Measurements from ENCODE around the gene NEK10. TPM values are rescaled to one million over a fixed set of nuclear protein-coding genes. Genes with fewer than 3 reads are reported as not detected.

The NEK10 gene
- total RNA-seq, 1 experiment from 2014 or later = 1.2 TPM

DNA sequence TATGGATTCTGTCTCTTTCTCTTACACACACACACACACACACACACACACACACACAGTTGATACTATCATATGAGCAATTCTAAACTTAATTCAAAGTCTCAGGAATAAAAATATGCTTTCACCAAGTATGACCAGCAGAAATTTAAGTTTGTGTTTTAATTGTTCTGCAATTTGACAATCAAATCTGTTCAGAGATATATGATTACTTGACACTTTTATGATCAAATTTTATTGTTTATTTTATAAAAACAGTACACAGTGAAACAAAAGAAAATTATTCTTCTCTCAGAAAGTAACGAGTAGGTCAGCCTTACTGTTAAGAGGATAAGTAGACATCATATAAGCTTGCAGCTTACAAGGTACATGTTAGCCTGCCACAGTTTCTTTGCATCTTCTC, 114.3 kb downstream of the NEK10 start:
- POLR2A ChIA-PET = no interaction called here
- Histone ChIP-seq H3K4me2 (ENCODE audit: low read length) (no peak overlapping the region), H3K36me3 (ENCODE audit: control insufficient read depth in 1 of 2, insufficient read depth in 2 of 2, low read length in 2 of 2) (no peaks in the 10 kb centered on the region), H2AFZ (ENCODE audit: low read depth, low read length, poor library complexity, severe bottlenecking) (no peak overlapping the region), H3K9ac (ENCODE audit: low read length) (no peak overlapping the region), H3K27ac (ENCODE audit: low read depth, low read length) (no peak overlapping the region), H3K4me3 (replicated peaks in 1 of 2; ENCODE audit: low read depth in 1 of 2, low read length in 2 of 2) (no peak overlapping the region), H3K9me3 (ENCODE audit: control insufficient read depth in 1 of 2, insufficient read depth in 1 of 2, low read depth in 1 of 2, low read length in 2 of 2) (no peaks in the 10 kb centered on the region), H4K20me1 (ENCODE audit: insufficient read depth) (no peaks in the 10 kb centered on the region), H3K9me2 (ENCODE audit: insufficient read depth) (no peaks in the 10 kb centered on the region; the same call in 1 of the 2 replicates), H3K4me1 (ENCODE audit: control insufficient read depth in 1 of 2, insufficient read depth in 2 of 2, low read length in 2 of 2) (no peaks in the 10 kb centered on the region), H3K27me3 (ENCODE audit: insufficient read depth, low read length) (no peaks in the 10 kb centered on the region), H3K79me2 (ENCODE audit: insufficient read depth, low read length) (no peaks in the 10 kb centered on the region)
- intact Hi-C loops (cut with micrococcal nuclease) = loop anchor here (1.0 kb wide), 1 partner anchor 121 kb away; no protein-coding TSS in a partner anchor
- RAD21 ChIA-PET (ENCODE audit: low non-redundant PET in 1 of 2, low total read pairs in 2 of 2, uncharacterized antibody in 2 of 2, unreplicated experiment in 2 of 2) = no interaction called here
- no peak for DNase-seq (ENCODE audit: low read depth, low spot score)
- no peak for TF ChIP-seq EZH2phosphoT487 (IDR thresholded peaks at IDR 0.05; ENCODE audit: borderline replicate concordance)
- TF ChIP-seq FOSL1 (IDR thresholded peaks at IDR 0.05; ENCODE audit: low read depth) = no peak
- no peak for TF ChIP-seq SRF (IDR thresholded peaks at IDR 0.05; ENCODE audit: low read depth)
- TF ChIP-seq, protein P1, sequence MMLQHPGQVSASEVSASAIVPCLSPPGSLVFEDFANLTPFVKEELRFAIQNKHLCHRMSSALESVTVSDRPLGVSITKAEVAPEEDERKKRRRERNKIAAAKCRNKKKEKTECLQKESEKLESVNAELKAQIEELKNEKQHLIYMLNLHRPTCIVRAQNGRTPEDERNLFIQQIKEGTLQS (IDR thresholded peaks at IDR 0.05) = no peak
- no peak for TF ChIP-seq ZNF274 (IDR thresholded peaks at IDR 0.05; ENCODE audit: low read depth, low read length)
- TF ChIP-seq CEBPB (IDR thresholded peaks at IDR 0.05; ENCODE audit: low read depth) = no peak
- TF ChIP-seq RAD21 (IDR thresholded peaks at IDR 0.05; ENCODE audit: low read depth) = no peak
- no peak for TF ChIP-seq ZFX (IDR thresholded peaks at IDR 0.05)
- TF ChIP-seq ELF1 (IDR thresholded peaks at IDR 0.05; ENCODE audit: borderline replicate concordance, low read depth) = no peak
- TF ChIP-seq, protein P2, sequence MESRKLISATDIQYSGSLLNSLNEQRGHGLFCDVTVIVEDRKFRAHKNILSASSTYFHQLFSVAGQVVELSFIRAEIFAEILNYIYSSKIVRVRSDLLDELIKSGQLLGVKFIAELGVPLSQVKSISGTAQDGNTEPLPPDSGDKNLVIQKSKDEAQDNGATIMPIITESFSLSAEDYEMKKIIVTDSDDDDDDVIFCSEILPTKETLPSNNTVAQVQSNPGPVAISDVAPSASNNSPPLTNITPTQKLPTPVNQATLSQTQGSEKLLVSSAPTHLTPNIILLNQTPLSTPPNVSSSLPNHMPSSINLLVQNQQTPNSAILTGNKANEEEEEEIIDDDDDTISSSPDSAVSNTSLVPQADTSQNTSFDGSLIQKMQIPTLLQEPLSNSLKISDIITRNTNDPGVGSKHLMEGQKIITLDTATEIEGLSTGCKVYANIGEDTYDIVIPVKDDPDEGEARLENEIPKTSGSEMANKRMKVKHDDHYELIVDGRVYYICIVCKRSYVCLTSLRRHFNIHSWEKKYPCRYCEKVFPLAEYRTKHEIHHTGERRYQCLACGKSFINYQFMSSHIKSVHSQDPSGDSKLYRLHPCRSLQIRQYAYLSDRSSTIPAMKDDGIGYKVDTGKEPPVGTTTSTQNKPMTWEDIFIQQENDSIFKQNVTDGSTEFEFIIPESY (IDR thresholded peaks at IDR 0.05; ENCODE audit: extremely low read depth, insufficient replicate concordance, low read length) = no peak
- TF ChIP-seq, protein P3, sequence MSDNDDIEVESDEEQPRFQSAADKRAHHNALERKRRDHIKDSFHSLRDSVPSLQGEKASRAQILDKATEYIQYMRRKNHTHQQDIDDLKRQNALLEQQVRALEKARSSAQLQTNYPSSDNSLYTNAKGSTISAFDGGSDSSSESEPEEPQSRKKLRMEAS (IDR thresholded peaks at IDR 0.05) = no peak
- ATAC-seq = no peak
- BruUV-seq (replicated peaks) = no TSS peak
- CTCF ChIA-PET = interaction anchor here (1.6 to 2.8 kb wide), 2 partner anchors 122 to 427 kb away, joined by 4 to 57 read pairs; no protein-coding TSS in a partner anchor
